Activated naive CD4-positive, alpha-beta T cell treated with anti-CD3 and anti-CD28 coated beads, Interleukin-2, amount 50 U/mL, for 72 hours (primary cell): ENCODE measurements around the gene UPK3A. TPM values are rescaled to one million over a fixed set of nuclear protein-coding genes. Genes with fewer than 3 reads are reported as not detected.

Source experiments
- ATAC-seq, 2 donors: fragments of 150-1000 bp; cut with Tn5 transposase; 2 replicates each; pipeline ENCODE4 v1.10.0; 2021; ENCODE audit warnings: mild to moderate bottlenecking in 2 of 2, moderate library complexity in 2 of 2
- DNase-seq, 2 donors: peaks; one replicate each; pipeline ENCODE4 v3.0.0; 2021 to 2022; ENCODE audit warnings: low spot score in 2 of 2
- H3K27ac Mint-ChIP-seq, 2 donors: one replicate each; pipeline ENCODE4 v1.8.0; 2022; ENCODE audit warnings: mild to moderate bottlenecking in 2 of 2, mixed read lengths in 2 of 2
- H3K36me3 Mint-ChIP-seq, 2 donors: one replicate each; pipeline ENCODE4 v1.8.0; 2022; ENCODE audit warnings: mixed read lengths in 2 of 2
- H3K9me3 Mint-ChIP-seq, 2 donors: one replicate each; pipeline ENCODE4 v1.8.0; 2022; ENCODE audit warnings: mixed read lengths in 2 of 2
- total RNA-seq, 2 donors: library from RNA; stranded (reverse); gene quantifications; one replicate each; pipeline ENCODE4 v1.2.3, GENCODE V29; 2022

UPK3A gene
- total RNA-seq, 2 donors from 2014 or later: not detected

DNA sequence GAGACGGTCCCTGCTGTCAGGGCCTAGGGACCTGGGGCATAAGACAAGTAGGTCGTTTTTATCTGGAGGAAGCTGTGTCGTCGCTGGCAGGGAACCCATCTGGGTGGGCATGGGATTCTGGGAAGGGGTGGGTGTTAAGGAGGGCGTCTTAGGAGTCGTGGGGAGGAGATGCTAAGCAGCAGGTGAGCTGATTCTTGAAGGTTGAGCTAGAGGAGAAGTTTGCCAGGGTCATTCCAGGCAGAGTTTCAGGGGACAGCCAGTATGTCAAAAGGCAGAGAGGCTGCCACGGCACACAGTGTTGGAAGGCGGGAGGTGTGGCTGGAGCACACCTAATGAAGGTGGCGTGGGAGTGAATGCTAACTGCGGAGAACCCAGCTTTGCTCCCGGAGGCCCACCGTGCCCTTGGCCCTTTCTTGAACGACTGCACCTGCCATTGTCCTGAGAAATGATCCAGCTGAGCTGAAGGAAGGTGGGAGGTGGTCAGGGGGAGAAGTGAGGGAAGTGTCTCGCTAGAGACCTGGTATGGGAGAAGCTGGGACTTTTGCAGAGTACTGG is 26.3 kb downstream of the UPK3A start:
- H3K36me3 Mint-ChIP-seq: peaks cover 11 to 16% of the 10 kb centered on the region in 2 donors
- no peak for ATAC-seq
- H3K27ac Mint-ChIP-seq: peak overlapping the region; percentile 89 to 95

GRCh38 chr22:45312415-45312814 is 27.7 kb downstream of the UPK3A start:
- Mint-ChIP-seq H3K36me3 (peaks cover 11 to 16% of the 10 kb centered on the region in 2 donors), H3K9me3 (no peaks in the 10 kb centered on the region), H3K27ac (peak overlapping the region in 1 of 2 donors; percentile 8)
- no peak for DNase-seq
- no peak for ATAC-seq

More for the DNA sequence above, 26.3 kb downstream of the UPK3A start:
- DNase-seq: no peak
- H3K9me3 Mint-ChIP-seq: no peaks in the 10 kb centered on the region

DNA sequence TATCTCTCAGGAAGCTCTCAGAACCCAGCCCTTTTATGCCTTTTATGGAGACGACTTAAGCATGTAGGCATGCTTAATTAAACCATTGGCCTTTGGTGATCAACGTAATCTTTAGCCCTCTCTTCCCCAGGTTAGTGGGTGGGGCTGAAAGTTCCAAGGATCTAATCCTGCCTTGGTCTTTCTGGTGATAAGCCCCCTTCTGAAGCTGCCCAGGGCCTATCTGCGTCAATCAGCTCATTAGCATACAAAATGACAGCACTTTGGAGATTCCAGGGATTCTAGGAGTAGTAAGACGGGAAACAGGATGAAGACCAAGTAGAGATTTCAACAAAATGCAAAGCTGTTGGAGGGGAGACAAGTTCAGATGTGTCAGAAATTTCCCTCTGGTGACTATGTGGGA is 28.1 kb downstream of the UPK3A start:
- Mint-ChIP-seq H3K36me3 (peaks cover 11 to 16% of the 10 kb centered on the region in 2 donors), H3K9me3 (no peaks in the 10 kb centered on the region), H3K27ac (peak overlapping the region in 1 of 2 donors; percentile 8)
- DNase-seq: no peak
- no peak for ATAC-seq

GRCh38 chr22:45314054-45314721 is 29.4 kb downstream of the UPK3A start:
- Mint-ChIP-seq H3K9me3 (no peaks in the 10 kb centered on the region), H3K36me3 (peaks cover 11 to 17% of the 10 kb centered on the region in 2 donors), H3K27ac (peak overlapping the region in 1 of 2 donors; percentile 5)
- ATAC-seq (no peak), DNase-seq (no peak)

DNA sequence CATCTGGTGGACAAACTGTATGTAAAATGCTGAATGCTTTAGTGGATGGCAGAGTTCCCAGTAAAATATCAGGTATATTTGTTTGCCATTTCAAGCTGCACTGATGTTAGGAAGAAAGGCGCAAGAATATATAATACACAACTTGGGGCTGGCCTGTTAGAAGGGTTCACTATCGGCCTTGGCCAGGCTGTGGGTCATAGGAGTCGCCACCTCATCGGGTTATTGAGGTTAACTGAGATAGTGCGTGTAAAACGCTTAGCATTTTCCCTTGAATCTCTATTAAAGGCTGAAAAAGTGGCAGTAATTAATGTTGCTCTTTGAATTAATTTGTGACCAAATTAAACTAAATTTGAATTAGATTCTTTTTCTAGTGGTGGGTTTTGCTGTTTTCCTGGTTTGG is 30.0 kb downstream of the UPK3A start:
- no peaks in the 10 kb centered on the region for H3K9me3 Mint-ChIP-seq
- ATAC-seq (no peak), DNase-seq (no peak)
- peak overlapping the region in 1 of 2 donors; percentile 5 for H3K27ac Mint-ChIP-seq
- peaks cover 11 to 23% of the 10 kb centered on the region in 2 donors for H3K36me3 Mint-ChIP-seq

DNA sequence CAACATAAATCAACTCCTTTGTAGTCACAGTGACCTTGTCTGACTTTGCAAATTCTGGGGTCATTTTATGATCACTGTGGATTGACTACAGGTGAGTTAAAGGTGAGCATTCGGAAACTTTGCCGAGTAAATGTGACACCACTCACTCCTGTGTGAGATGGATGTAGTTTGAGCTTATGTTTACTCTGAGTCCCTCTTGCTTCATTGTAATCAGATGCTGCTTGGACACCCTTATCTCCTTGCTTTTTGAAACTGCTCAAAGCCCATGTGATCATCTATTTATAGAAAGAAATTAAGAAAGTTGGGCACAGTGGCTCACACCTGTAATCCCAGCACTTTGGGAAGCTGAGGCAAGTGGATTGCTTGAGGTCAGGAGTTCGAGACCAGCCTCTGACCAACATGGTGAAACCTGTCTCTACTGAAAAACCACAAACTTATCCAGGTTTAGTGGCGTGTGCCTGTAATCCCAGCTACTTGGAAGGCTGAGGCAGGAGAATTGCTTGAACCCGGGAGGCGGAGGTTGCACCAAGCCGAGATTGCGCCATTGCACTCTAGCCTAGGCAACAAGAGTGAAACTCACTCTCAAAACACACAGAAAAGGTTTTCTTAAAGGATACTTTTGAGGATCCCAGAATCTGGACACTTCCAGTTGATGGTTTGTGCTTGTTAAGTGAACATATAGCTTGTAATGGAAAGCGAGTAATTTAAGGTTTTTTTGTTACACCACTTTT is 32.2 kb downstream of the UPK3A start:
- Mint-ChIP-seq H3K9me3 (no peaks in the 10 kb centered on the region), H3K36me3 (peaks cover 0 to 10% of the 10 kb centered on the region in 2 donors), H3K27ac (peak overlapping the region; percentile 95 to 100)
- no peak for DNase-seq
- no peak for ATAC-seq

- Mint-ChIP-seq H3K9me3 (no peaks in the 10 kb centered on the region), H3K36me3 (peaks cover 0 to 9% of the 10 kb centered on the region in 2 donors), H3K27ac (peak overlapping the region; percentile 95 to 100)
- ATAC-seq: peak in 1 of 2 donors; percentile 1
- no peak for DNase-seq
Observed at GRCh38 chr22:45317551-45318167, 32.9 kb downstream of the UPK3A start.

GRCh38 chr22:45318168-45318557 is 33.4 kb downstream of the UPK3A start:
- DNase-seq (peak; percentile 79 to 83), ATAC-seq (peak; percentile 77 to 87)
- H3K36me3 Mint-ChIP-seq: peaks cover under 1 to 11% of the 10 kb centered on the region in 2 donors
- no peaks in the 10 kb centered on the region for H3K9me3 Mint-ChIP-seq
- H3K27ac Mint-ChIP-seq: peak overlapping the region; percentile 95 to 100

DNA sequence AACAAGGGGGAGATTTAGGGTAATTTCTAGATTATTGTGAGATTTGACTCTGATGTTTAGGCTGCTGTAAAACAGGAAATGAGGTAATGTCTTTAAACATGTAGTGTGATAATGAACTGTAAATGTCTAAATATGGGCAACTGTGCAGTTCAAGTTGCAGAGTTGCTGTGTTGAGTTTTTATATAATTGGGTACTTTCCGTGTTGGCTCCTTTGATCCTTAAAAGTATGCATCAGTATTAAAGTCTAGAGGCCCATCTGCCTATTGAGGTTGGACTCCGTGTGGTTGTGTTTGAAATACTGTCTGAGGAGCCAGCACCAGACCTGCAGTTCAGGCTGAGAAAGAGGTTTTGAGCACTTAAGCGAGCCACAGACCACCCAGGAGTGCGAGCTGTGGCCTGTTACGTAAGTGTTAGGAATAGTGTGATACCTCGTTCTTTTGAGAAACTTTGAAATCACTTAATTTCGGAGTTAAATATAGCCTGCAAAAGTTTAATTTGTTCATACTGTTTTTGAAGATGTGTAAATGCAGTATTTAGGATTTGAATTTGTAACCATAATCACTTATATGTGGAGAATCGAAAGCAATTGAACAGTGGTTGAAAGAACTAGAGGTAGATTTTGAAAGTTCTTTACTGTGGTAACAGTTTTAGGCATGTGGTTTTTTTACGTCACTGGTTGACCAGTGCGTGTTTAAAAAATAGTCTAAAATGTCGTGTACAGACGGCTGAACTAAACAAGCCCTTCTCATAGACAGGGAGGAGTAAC is 34.0 kb downstream of the UPK3A start:
- Mint-ChIP-seq H3K27ac (peak overlapping the region; percentile 95 to 100), H3K9me3 (no peaks in the 10 kb centered on the region), H3K36me3 (peaks cover 6 to 17% of the 10 kb centered on the region in 2 donors)
- DNase-seq (peak in 1 of 2 donors; percentile 46), ATAC-seq (peak; percentile 70 to 76)

DNA sequence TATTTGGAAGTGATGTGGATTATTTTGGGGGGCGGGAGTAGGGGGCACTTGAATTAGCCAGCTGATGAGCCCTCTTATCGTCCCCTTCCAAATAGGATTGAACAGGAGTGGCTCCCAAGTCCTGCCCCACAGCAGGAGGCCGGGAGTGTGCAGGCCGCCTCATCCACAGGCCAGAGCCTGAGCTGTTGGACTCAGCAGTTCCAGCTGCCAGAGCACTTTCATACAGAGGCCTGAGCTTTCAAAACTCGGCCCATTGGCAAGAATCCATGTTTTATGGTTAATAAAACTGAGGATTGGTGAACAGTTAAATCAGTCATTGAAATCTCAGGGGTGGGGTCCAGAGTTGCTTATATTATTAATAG is 34.6 kb downstream of the UPK3A start:
- ATAC-seq (peak in 1 of 2 donors; percentile 2), DNase-seq (no peak)
- Mint-ChIP-seq H3K27ac (peak overlapping the region; percentile 95 to 100), H3K36me3 (peaks cover 9 to 22% of the 10 kb centered on the region in 2 donors), H3K9me3 (no peaks in the 10 kb centered on the region)

DNA sequence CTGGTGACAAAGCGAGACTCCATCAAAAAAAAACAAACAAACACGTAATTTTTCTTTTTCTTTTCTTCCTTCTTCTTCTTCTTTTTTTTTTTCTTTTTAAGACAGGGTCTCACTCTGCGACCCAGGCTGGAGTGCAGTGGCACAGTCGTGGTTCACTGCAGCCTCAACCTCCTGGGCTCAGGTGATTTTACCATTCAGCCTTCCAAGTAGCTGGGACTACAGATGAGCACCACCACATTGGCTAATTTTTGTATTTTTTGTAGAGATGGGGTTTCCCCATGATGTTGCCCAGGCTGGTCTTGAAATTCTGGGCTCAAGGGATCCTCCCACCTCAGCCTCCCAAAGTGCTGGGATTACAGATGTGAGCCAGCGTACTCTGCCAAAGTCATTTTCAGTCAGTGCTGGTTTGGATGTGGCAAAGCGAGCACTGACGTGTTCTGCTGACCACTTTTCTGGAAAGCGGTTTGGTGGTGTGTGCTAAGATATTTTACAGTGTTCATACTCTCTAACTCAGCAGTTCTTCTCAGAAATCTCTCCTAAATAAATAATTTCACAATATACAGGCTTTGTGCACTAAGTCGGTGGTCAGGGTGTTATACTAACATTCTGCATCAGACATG is 35.7 kb downstream of the UPK3A start:
- ATAC-seq (peak in 1 of 2 donors; percentile 5), DNase-seq (no peak)
- H3K27ac Mint-ChIP-seq: peak overlapping the region; percentile 95 to 100
- no peaks in the 10 kb centered on the region for H3K9me3 Mint-ChIP-seq
- H3K36me3 Mint-ChIP-seq: peaks cover 13 to 28% of the 10 kb centered on the region in 2 donors

GRCh38 chr22:45321827-45322226 is 37.1 kb downstream of the UPK3A start:
- DNase-seq (no peak), ATAC-seq (no peak)
- no peak overlapping the region for H3K27ac Mint-ChIP-seq

GRCh38 chr22:45322873-45323525 is 38.2 kb downstream of the UPK3A start:
- no peak for DNase-seq
- Mint-ChIP-seq H3K9me3 (no peaks in the 10 kb centered on the region), H3K27ac (peak overlapping the region in 1 of 2 donors; percentile 23), H3K36me3 (peaks cover 13 to 40% of the 10 kb centered on the region in 2 donors)
- ATAC-seq: no peak

More at GRCh38 chr22:45321827-45322226, 37.1 kb downstream of the UPK3A start:
- Mint-ChIP-seq H3K9me3 (no peaks in the 10 kb centered on the region), H3K36me3 (peaks cover 13 to 34% of the 10 kb centered on the region in 2 donors)

- ATAC-seq (no peak), DNase-seq (no peak)
- Mint-ChIP-seq H3K36me3 (peaks cover 13 to 40% of the 10 kb centered on the region in 2 donors), H3K27ac (peak overlapping the region in 1 of 2 donors; percentile 23), H3K9me3 (no peaks in the 10 kb centered on the region)
Observed at GRCh38 chr22:45323695-45324094, 38.9 kb downstream of the UPK3A start.

- ATAC-seq (no peak), DNase-seq (no peak)
- Mint-ChIP-seq H3K36me3 (peaks cover 13 to 38% of the 10 kb centered on the region in 2 donors), H3K9me3 (no peaks in the 10 kb centered on the region), H3K27ac (peak overlapping the region in 1 of 2 donors; percentile 78)
Observed at GRCh38 chr22:45324311-45324711, 39.6 kb downstream of the UPK3A start.
